ENCODE results near the gene PIGA. TPM values are rescaled to one million over a fixed set of nuclear protein-coding genes. Genes with fewer than 3 reads are reported as not detected.

PIGA gene
- polyA plus RNA-seq, 4 donors = 15.7 to 18.4 (median 17.3) TPM

Other genes with a start within 250 kb of the PIGA start
- 10 to 100 TPM; 11.2 to 14.1 (median 12.8) TPM for gene ASB9, start 65.4 kb downstream of the PIGA start, polyA plus RNA-seq (ENCODE audit: insufficient read length in 4 of 4)
- gene ASB11, start 19.9 kb downstream of the PIGA start, polyA plus RNA-seq (ENCODE audit: insufficient read length in 4 of 4) = under 1 TPM in 1 of 4 donors, not detected in 3; 0.03 TPM
- under 1 TPM; 0.22 to 0.58 (median 0.50) TPM for gene VEGFD, start 48.9 kb upstream of the PIGA start, polyA plus RNA-seq (ENCODE audit: insufficient read length in 4 of 4)
- gene PIR, start 157.8 kb upstream of the PIGA start, polyA plus RNA-seq (ENCODE audit: insufficient read length in 4 of 4) = 1 to 10 TPM; 3.6 to 5.5 (median 5.1) TPM
- gene BMX, start 165.3 kb upstream of the PIGA start, polyA plus RNA-seq (ENCODE audit: insufficient read length in 4 of 4) = under 1 TPM; 0.30 to 0.67 (median 0.57) TPM